Spleen (tissue), 7 donors: ENCODE measurements around the gene UBE2QL1.

Source experiments
- CTCF ChIP-seq, 11 experiments: fragments of 200-600 bp in 7 of 11; fragments of 450-650 bp in 4 of 11; sonication (generic) in 4 of 11; IDR thresholded peaks in 8 of 11; conservative IDR thresholded peaks in 3 of 11; 1 replicate in 7 of 11; 2 replicates in 4 of 11; pipeline versions ENCODE4 v1.4.0 to v1.8.0; 2016 to 2021; ENCODE audit warnings: antibody characterized with exemption in 11 of 11, inconsistent platforms in 4 of 11, mild to moderate bottlenecking in 1 of 11
- POLR2AphosphoS5 ChIP-seq, 3 donors: sonication (generic); formaldehyde crosslinking; IDR thresholded peaks; one replicate each; pipeline ENCODE4 v1.5.1; 2017; ENCODE audit warnings: antibody characterized with exemption in 3 of 3
- donor health status: DM: no; HTN: no; CAD: no; lungs with moderate emphysema.
- donor health status: DM: no; HTN: no; CAD: no.
- donor health status: DM: no; HTN: no; CAD: no.

GRCh38 chr5:6461006-6461405, 12.3 kb downstream of the UBE2QL1 start:
- TF ChIP-seq CTCF (IDR thresholded peaks at IDR 0.05 in 8 of 11, conservative IDR thresholded peaks at IDR 0.05 in 3 of 11) = no peak
- no peak for TF ChIP-seq POLR2AphosphoS5 (IDR thresholded peaks at IDR 0.05)
